K562 (cell line): ENCODE data around the gene LAPTM5. TPM values are rescaled to one million over a fixed set of nuclear protein-coding genes. Genes with fewer than 3 reads are reported as not detected.

Experiments used
- ATAC-seq: fragments of 200-7000 bp; cut with Tn5 transposase; 3 replicates; pipeline ENCODE4 v1.9.1; 2020; ENCODE audit warnings: moderate library complexity
- BruUV-seq: library from RNA; stranded (reverse); fragments of 400-500 nt; replicated peaks from 2 replicates; lab custom pipeline; 2021; lab: Mats Ljungman, UMichigan
- CTCF ChIA-PET: fragments of 300-600 bp; formaldehyde crosslinking; extraction: SDS; loops from one replicate; lab custom pipeline; 2021; ENCODE audit warnings: low intra/inter-chr PET ratio; lab: Yijun Ruan, JAX
- POLR2A ChIA-PET: fragments of 300-600, 350-650 bp; sonication (Branson Sonifier 250); formaldehyde crosslinking; extraction: SDS; loops from one replicate; lab custom pipeline; 2021; ENCODE audit warnings: antibody characterized with exemption, inconsistent platforms; lab: Yijun Ruan, JAX
- DNase-seq, 4 experiments: peaks; one replicate each; pipeline versions ENCODE4 v3.0.0 to v3.0.0-alpha.2; 2011 to 2018; ENCODE audit warnings: low spot score in 3 of 4, mixed read lengths in 3 of 4; ENCODE audit errors: extremely low read depth in 1 of 4
- FAIRE-seq: peaks from 2 replicates; lab custom pipeline; 2011; peaks lifted over from hg19 to GRCh38; lab: Jason Lieb, UNC
- H2AFZ ChIP-seq: 2 replicates; pipeline ENCODE4 v1.6.0; 2011; ENCODE audit warnings: low read depth, low read length, control low read depth, inconsistent platforms
- H3K27ac ChIP-seq: fragments of 200-600 bp; 3 replicates; pipeline ENCODE4 v1.8.0; 2011; ENCODE audit warnings: low read depth, mild to moderate bottlenecking, control low read depth, inconsistent platforms, low read length, moderate library complexity, mixed read lengths; ENCODE audit errors: extremely low read depth
- H3K27me3 ChIP-seq, 2 experiments: fragments of 300-600 bp in 1 of 2; 2 replicates in 1 of 2; 3 replicates in 1 of 2; pipeline versions ENCODE4 v1.6.0 to v1.8.0; 2011; ENCODE audit warnings: inconsistent platforms in 2 of 2, low read length in 2 of 2, mild to moderate bottlenecking in 1 of 2, mixed read lengths in 1 of 2, moderate library complexity in 1 of 2; ENCODE audit not compliant: control insufficient read depth in 2 of 2, insufficient read depth in 2 of 2
- H3K36me3 ChIP-seq: fragments of 300-600 bp; 3 replicates; pipeline ENCODE4 v1.8.0; 2011; ENCODE audit warnings: mild to moderate bottlenecking, low read length, inconsistent platforms; ENCODE audit not compliant: control insufficient read depth, insufficient read depth
- H3K4me1 ChIP-seq, 2 experiments: fragments of 200-600 bp in 1 of 2; replicated peaks in 1 of 2; 2 replicates in 1 of 2; 3 replicates in 1 of 2; pipeline versions ENCODE4 v1.5.1 to v1.8.0; 2011; ENCODE audit warnings: inconsistent platforms in 2 of 2, low read length in 2 of 2, mild to moderate bottlenecking in 1 of 2, mixed read lengths in 1 of 2, moderate library complexity in 1 of 2; ENCODE audit not compliant: control insufficient read depth in 2 of 2, insufficient read depth in 2 of 2
- H3K4me2 ChIP-seq: 2 replicates; pipeline ENCODE4 v1.6.1; 2011; ENCODE audit warnings: low read length, control low read depth, inconsistent platforms, mixed read lengths; ENCODE audit not compliant: insufficient read depth
- H3K4me3 ChIP-seq: fragments of 200-600 bp; sonication (generic), shearing (Covaris generic); 2 replicates; pipeline ENCODE4 v1.5.1; 2016; ENCODE audit warnings: control low read depth, inconsistent platforms
- H3K79me2 ChIP-seq: fragments of 200-600 bp; 3 replicates; pipeline ENCODE4 v1.8.0; 2011; ENCODE audit warnings: low read length, inconsistent platforms; ENCODE audit not compliant: control insufficient read depth, insufficient read depth
- H3K9ac ChIP-seq, 2 experiments: 2 replicates each; pipeline versions ENCODE4 v1.6.0 to v1.6.1; 2011; ENCODE audit warnings: low read depth in 2 of 2, low read length in 2 of 2, control low read depth in 1 of 2, inconsistent platforms in 1 of 2, mild to moderate bottlenecking in 1 of 2, mixed read lengths in 1 of 2; ENCODE audit not compliant: insufficient read depth in 1 of 2
- H3K9me1 ChIP-seq: one replicate; pipeline ENCODE4 v1.6.0; 2011; ENCODE audit warnings: inconsistent platforms, mild to moderate bottlenecking, low read length, moderate library complexity; ENCODE audit not compliant: control insufficient read depth, insufficient read depth
- H3K9me3 ChIP-seq: replicated peaks from 2 replicates; pipeline ENCODE4 v1.5.1; 2011; ENCODE audit warnings: low read depth, low read length, inconsistent platforms; ENCODE audit not compliant: control insufficient read depth, insufficient read depth
- H4K20me1 ChIP-seq: replicated peaks from 2 replicates; pipeline ENCODE4 v1.6.1; 2011; ENCODE audit warnings: low read length, inconsistent platforms, mixed read lengths; ENCODE audit not compliant: control insufficient read depth, insufficient read depth
- CREBBP ChIP-seq: IDR thresholded peaks from one replicate; pipeline ENCODE4 v1.6.1; 2012; ENCODE audit warnings: low read depth, mild to moderate bottlenecking, control low read depth, inconsistent platforms, low read length
- EHMT2 ChIP-seq: fragments of 450-650 bp; IDR thresholded peaks from 2 replicates; pipeline ENCODE4 v1.6.1; 2018; ENCODE audit warnings: antibody characterized with exemption
- KAT7 ChIP-seq: sonication (generic); formaldehyde crosslinking; IDR thresholded peaks from 2 replicates; pipeline ENCODE4 v1.8.0; 2022; ENCODE audit warnings: missing genetic modification reagents, mild to moderate bottlenecking, borderline replicate concordance
- KDM1A ChIP-seq, 2 experiments: fragments of 450-650 bp; IDR thresholded peaks; 2 replicates each; pipeline ENCODE4 v1.6.1; 2016; ENCODE audit warnings: mild to moderate bottlenecking in 2 of 2
- PBX2 ChIP-seq, 2 experiments: IDR thresholded peaks in 1 of 2; conservative IDR thresholded peaks in 1 of 2; 2 replicates each; pipeline ENCODE4 v1.6.1; 2016; ENCODE audit warnings: low read depth in 2 of 2, mild to moderate bottlenecking in 1 of 2, missing compliant biosample characterization in 1 of 2, missing genetic modification characterization in 1 of 2, moderate library complexity in 1 of 2
- PHF21A ChIP-seq: fragments of 450-650 bp; IDR thresholded peaks from 2 replicates; pipeline ENCODE4 v1.6.1; 2017; ENCODE audit warnings: low read depth, borderline replicate concordance
- RFX5 ChIP-seq: IDR thresholded peaks from 2 replicates; pipeline ENCODE4 v1.6.1; 2011; ENCODE audit warnings: low read depth, mild to moderate bottlenecking, improper control_type of control experiment, low read length
- SMAD2 ChIP-seq: fragments of 150-350 bp; IDR thresholded peaks from 2 replicates; pipeline ENCODE4 v1.6.1; 2014; ENCODE audit warnings: low read depth, mild to moderate bottlenecking, low read length
- STAT6 ChIP-seq: sonication (generic); formaldehyde crosslinking; IDR thresholded peaks from 2 replicates; pipeline ENCODE4 v1.8.1; 2023; ENCODE audit warnings: mild to moderate bottlenecking, missing genetic modification reagents
- TCF3 ChIP-seq: sonication (generic); formaldehyde crosslinking; IDR thresholded peaks from 2 replicates; pipeline ENCODE4 v1.4.0; 2020; ENCODE audit warnings: mild to moderate bottlenecking, missing genetic modification reagents
- ZNF239 ChIP-seq: fragments of 250-450 bp; sonication (Bioruptor Pico); IDR thresholded peaks from 2 replicates; pipeline ENCODE4 v1.4.0; 2020; ENCODE audit warnings: mild to moderate bottlenecking
- in situ Hi-C: fragments of 300-500 bp; cut with MboI; formaldehyde crosslinking; loops from 4 replicates; pipeline ENCODE4 v1.15.0; 2018; ENCODE audit warnings: inconsistent platforms, mixed read lengths
- intact Hi-C: fragments of 100-400 bp; cut with micrococcal nuclease; formaldehyde crosslinking; loops from 2 replicates; pipeline ENCODE4 v1.14.2; 2022
- polyA plus RNA-seq, 8 experiments: library from polyadenylated mRNA; depleted of rRNA in 4 of 8; stranded (reverse) in 5 of 8; unstranded in 3 of 8; fragments of >200 nt; fragmentation: Nextera tagmentation in 2 of 8; fragmentation: Illumina TruSeq in 1 of 8; extraction: Ambion mirVana in 2 of 8; extraction: Trizol in 1 of 8; gene quantifications; 2 replicates each; pipeline versions ENCODE4 v1.2.1 to v1.2.3, GENCODE V29; 2011 to 2014; ENCODE audit warnings: inconsistent platforms in 1 of 8, missing spikeins in 1 of 8
- total RNA-seq, 7 experiments: library from RNA; depleted of rRNA in 6 of 7; stranded (reverse); fragments of >200 nt in 6 of 7; fragmentation: Illumina TruSeq in 2 of 7; extraction: Trizol in 2 of 7; gene quantifications; 2 replicates each; pipeline versions ENCODE4 v1.2.1 to v1.2.3, GENCODE V29; 2011 to 2021; ENCODE audit warnings: low replicate concordance in 1 of 7
- TF ChIP-seq, protein P1 (sequence below), 2 experiments: fragments of 450-650 bp in 1 of 2; IDR thresholded peaks; 2 replicates each; pipeline ENCODE4 v1.6.1; 2011 to 2017; ENCODE audit warnings: low read depth in 2 of 2, antibody characterized with exemption in 1 of 2, borderline replicate concordance in 1 of 2, low read length in 1 of 2, mild to moderate bottlenecking in 1 of 2, mixed read lengths in 1 of 2; ENCODE audit not compliant: control insufficient read depth in 1 of 2

Gene LAPTM5
- total and polyA plus RNA-seq, 9 of the 15 experiments (the other 6 are each of a cell fraction or from before 2014, with no cell fraction given) = 2.4 to 47.3 (median 20.3) TPM

DNA sequence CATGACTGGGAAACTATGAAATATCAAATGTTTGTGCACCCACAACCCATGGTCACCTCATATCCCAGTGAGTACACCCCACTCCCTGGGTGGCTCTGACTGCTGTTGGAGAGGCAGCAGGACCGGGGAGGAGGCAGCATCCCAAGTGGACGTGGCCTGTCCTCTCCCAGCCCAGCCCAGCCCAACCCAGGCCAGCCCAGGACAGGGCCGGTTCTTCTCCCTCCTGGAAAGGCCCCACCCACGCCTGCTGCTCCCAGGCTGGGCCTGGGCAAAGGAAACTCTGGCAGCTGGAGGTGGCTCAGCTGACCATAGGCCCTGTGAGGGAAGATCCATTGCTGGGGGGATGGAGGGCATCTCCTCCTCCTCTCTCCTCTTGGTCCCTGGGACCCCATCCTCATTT, 53.3 kb downstream of the LAPTM5 start (continued):
- TF ChIP-seq STAT6 (CRISPR knock-in tag) = no peak
- TF ChIP-seq, all 486 proteins: peak for 0

DNA sequence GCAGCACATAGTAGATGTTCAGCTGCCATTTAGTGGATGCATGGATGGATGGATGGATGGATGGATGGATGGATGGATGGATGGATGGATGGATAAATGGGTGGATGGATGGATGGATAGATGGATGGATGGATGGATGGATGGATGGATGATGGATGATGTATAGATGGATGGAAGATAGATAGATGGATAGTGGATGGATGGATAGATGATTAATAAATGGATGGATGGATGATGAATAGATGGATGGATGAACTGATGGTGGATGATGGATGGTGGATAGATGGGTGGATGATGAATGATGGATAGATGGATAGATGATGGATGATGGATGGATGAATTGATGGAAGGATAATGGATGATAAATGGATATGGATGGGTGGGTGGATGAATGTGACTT, 54.8 kb downstream of the LAPTM5 start:
- H2AFZ ChIP-seq = no peak overlapping the region
- FAIRE-seq (no peak), ATAC-seq (no peak), DNase-seq (no peak)
- peaks cover 12 to 42% of the 10 kb centered on the region in 2 experiments; a peak in 4 of 5 replicates for H3K27me3 ChIP-seq
- no peaks in the 10 kb centered on the region; the same call in 1 of the 2 replicates for H3K9me3 ChIP-seq
- no peaks in the 10 kb centered on the region for H3K36me3 ChIP-seq
- POLR2A ChIA-PET = no interaction called here
- H3K4me1 ChIP-seq = peaks cover 0 to 6% of the 10 kb centered on the region in 2 experiments; a peak in 4 of 5 replicates
- H3K79me2 ChIP-seq = no peaks in the 10 kb centered on the region
- no peak overlapping the region for H3K4me2 ChIP-seq
- 0 out of 2 replicates have a peak, but pooled peaks cover 7% of the 10 kb centered on the region for H4K20me1 ChIP-seq
- no peak overlapping the region for H3K4me3 ChIP-seq
- no TSS peak for BruUV-seq
- H3K9me1 ChIP-seq = no peaks in the 10 kb centered on the region
- CTCF ChIA-PET = no interaction called here
- in situ Hi-C loops (loop anchor here (10.0 kb wide), 1 partner anchor 1478 kb away; no protein-coding TSS in a partner anchor), intact Hi-C loops (loop anchor here (10.0 kb wide), 3 partner anchors 1008 to 1328 kb away; no protein-coding TSS in a partner anchor)
- H3K9ac ChIP-seq = no peak overlapping the region
- H3K27ac ChIP-seq = no peak overlapping the region
- TF ChIP-seq KAT7 (CRISPR knock-in tag) (no peak), PBX2 (CRISPR knock-in tag; IDR thresholded peaks at IDR 0.05; ENCODE audit: low read depth) (no peak), PBX2 (tag; conservative IDR thresholded peaks at IDR 0.05; ENCODE audit: low read depth) (0 out of 2 replicates have a peak, but pooled peaks have one; percentile 18), EHMT2 (0 out of 2 replicates have a peak, but pooled peaks have one; percentile 23), PHF21A (no peak), SMAD2 (no peak), TCF3 (CRISPR knock-in tag) (no peak), RFX5 (no peak), ZNF239 (CRISPR knock-in tag) (no peak), KDM1A (IDR thresholded peaks at IDR 0.05) (peak in 1 of 2 experiments; percentile 17; a peak in 1 of 4 replicates), CREBBP (peak; percentile 27)
- TF ChIP-seq, protein P1, sequence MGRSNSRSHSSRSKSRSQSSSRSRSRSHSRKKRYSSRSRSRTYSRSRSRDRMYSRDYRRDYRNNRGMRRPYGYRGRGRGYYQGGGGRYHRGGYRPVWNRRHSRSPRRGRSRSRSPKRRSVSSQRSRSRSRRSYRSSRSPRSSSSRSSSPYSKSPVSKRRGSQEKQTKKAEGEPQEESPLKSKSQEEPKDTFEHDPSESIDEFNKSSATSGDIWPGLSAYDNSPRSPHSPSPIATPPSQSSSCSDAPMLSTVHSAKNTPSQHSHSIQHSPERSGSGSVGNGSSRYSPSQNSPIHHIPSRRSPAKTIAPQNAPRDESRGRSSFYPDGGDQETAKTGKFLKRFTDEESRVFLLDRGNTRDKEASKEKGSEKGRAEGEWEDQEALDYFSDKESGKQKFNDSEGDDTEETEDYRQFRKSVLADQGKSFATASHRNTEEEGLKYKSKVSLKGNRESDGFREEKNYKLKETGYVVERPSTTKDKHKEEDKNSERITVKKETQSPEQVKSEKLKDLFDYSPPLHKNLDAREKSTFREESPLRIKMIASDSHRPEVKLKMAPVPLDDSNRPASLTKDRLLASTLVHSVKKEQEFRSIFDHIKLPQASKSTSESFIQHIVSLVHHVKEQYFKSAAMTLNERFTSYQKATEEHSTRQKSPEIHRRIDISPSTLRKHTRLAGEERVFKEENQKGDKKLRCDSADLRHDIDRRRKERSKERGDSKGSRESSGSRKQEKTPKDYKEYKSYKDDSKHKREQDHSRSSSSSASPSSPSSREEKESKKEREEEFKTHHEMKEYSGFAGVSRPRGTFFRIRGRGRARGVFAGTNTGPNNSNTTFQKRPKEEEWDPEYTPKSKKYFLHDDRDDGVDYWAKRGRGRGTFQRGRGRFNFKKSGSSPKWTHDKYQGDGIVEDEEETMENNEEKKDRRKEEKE (IDR thresholded peaks at IDR 0.05; ENCODE audit: borderline replicate concordance in 1 of 2, control insufficient read depth in 1 of 2, low read depth in 2 of 2, low read length in 1 of 2) = no peak
